Choroid plexus epithelial cell (primary cell): ENCODE measurements around the gene IL25.
A peak's percentile ranks its signal among the peaks of the same experiment; 100 is the strongest.

Source experiments
- DNase-seq: peaks from one replicate; pipeline ENCODE4 v3.0.0-alpha.2; 2010; ENCODE audit warnings: low read depth
- H3K4me3 ChIP-seq: 2 replicates; pipeline ENCODE4 v1.5.1; 2011; ENCODE audit warnings: low read depth, mild to moderate bottlenecking, control low read depth, low read length, moderate library complexity
- TF ChIP-seq, protein P1 (sequence below): conservative IDR thresholded peaks from 2 replicates; pipeline ENCODE4 v1.5.1; 2011; ENCODE audit warnings: low read depth, mild to moderate bottlenecking, control low read depth, inconsistent platforms, low read length, moderate library complexity

Gene IL25

GRCh38 chr14:23365036-23365731, 7.4 kb upstream of the IL25 start, which contains the start of gene EFS:
Gene EFS, minus strand, starts transcription at chr14:23365172. Its CDS starts 147 bp downstream, at chr14:23365025.
- peak; percentile 23 for DNase-seq
- TF ChIP-seq, protein P1, sequence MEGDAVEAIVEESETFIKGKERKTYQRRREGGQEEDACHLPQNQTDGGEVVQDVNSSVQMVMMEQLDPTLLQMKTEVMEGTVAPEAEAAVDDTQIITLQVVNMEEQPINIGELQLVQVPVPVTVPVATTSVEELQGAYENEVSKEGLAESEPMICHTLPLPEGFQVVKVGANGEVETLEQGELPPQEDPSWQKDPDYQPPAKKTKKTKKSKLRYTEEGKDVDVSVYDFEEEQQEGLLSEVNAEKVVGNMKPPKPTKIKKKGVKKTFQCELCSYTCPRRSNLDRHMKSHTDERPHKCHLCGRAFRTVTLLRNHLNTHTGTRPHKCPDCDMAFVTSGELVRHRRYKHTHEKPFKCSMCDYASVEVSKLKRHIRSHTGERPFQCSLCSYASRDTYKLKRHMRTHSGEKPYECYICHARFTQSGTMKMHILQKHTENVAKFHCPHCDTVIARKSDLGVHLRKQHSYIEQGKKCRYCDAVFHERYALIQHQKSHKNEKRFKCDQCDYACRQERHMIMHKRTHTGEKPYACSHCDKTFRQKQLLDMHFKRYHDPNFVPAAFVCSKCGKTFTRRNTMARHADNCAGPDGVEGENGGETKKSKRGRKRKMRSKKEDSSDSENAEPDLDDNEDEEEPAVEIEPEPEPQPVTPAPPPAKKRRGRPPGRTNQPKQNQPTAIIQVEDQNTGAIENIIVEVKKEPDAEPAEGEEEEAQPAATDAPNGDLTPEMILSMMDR, result no peak

DNA sequence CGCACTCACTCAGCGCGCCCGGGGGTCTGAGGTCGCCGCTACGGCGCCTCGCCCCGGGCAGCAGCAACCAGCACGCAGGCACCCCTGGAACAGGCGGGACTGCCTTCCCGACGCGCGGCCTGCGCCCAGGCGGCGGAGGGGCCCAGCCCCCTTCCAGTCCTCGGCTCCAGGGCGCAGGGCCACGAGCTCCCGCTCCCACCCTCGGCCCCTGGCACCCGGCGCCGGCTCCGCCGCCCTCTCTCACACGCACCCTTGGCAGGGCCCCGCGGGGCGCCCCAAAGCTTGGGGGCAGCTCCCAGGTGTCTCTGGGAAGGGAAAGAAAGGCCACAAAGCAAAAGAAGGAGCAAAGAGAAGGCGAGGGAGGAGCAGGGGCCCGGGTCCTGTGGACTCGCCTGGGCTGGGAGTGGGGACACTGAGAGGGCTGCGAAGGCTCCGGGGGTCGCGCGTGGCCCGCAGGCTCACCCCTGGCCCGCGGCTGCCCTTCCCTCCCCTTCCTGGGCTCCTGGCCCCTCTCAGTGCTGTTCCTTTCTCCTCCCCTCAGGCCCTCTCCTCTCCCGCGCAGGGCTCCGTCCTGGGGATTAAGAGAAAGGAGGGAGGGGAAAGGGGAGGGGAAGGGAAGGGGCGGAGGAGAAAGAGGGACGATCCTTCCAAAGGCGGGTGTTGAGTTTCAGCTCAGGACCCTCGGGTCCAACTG, 6.7 kb upstream of the IL25 start:
- TF ChIP-seq, protein P1, result no peak
- H3K4me3 ChIP-seq, result peak overlapping the region; percentile 58
- DNase-seq, result peak; percentile 49

More at GRCh38 chr14:23365036-23365731, 7.4 kb upstream of the IL25 start, which contains the start of gene EFS:
- H3K4me3 ChIP-seq, result peak within 1 kb of the TSS; percentile 58

DNA sequence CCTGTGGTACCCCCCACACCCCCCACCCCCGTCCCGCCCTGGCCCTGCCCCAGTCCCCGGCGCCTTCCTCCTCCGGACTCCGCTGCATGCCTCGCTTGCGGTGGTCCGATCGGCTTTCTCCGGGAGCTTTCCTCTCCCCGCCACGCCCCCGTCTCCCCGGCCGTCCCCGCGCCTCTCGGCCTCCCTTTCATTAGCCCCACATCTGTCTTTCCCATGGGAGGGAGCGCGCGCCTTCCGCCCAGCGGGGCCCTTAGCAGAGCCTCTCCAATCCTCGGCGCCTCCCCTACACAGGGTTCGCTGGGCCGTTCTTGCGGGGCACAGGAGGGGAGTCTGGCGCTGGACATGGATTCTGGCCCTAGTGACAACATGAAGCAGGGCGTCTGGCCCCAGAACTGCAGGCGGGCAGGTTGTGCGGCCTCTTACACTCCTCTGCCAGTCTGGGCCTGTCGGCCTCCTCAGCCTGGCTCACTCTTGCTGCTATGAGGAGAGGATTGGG, 6.1 kb upstream of the IL25 start:
- H3K4me3 ChIP-seq, result peak overlapping the region; percentile 58
- DNase-seq, result peak; percentile 52
- TF ChIP-seq, protein P1, result no peak

DNA sequence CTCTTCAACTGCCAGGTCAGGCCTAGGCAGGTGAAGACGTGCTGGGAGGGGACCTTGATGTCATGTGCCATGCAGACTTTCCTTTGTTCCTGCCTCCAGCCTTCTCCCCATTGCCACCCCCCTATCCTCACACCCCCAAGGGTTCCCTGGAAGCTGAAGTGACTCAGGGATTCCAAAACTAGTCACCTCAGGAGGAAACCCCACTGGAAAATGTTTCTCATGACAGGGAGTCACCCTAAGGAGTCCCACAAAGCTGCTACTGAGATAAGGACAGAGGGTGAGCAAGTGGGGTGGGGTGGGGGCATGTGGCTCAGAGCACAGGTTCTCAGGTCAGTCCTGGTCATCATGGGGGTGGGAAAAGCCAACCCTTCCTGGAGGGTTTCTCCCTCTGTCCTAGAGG, 2.4 kb upstream of the IL25 start:
- no peak for DNase-seq
- TF ChIP-seq, protein P1, result no peak
- H3K4me3 ChIP-seq, result no peak overlapping the region

- TF ChIP-seq, protein P1, result no peak
- no peak overlapping the region for H3K4me3 ChIP-seq
- DNase-seq, result no peak
Observed at GRCh38 chr14:23371865-23372264, 744 bp upstream of the IL25 start.

DNA sequence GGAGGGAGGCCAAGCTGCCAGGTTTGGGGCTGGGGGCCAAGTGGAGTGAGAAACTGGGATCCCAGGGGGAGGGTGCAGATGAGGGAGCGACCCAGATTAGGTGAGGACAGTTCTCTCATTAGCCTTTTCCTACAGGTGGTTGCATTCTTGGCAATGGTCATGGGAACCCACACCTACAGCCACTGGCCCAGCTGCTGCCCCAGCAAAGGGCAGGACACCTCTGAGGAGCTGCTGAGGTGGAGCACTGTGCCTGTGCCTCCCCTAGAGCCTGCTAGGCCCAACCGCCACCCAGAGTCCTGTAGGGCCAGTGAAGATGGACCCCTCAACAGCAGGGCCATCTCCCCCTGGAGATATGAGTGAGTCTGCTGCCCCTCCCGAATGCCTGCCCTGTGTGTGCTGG, 432 bp downstream of the IL25 start:
- TF ChIP-seq, protein P1, result no peak
- no peak for DNase-seq
- H3K4me3 ChIP-seq, result no peak overlapping the region
